Measurements from ENCODE around the gene CAMKMT. TPM values are rescaled to one million over a fixed set of nuclear protein-coding genes. Genes with fewer than 3 reads are reported as not detected.

Gene CAMKMT
- total RNA-seq, 4 donors from 2014 or later, result 2.6 to 9.5 (median 5.2) TPM

DNA sequence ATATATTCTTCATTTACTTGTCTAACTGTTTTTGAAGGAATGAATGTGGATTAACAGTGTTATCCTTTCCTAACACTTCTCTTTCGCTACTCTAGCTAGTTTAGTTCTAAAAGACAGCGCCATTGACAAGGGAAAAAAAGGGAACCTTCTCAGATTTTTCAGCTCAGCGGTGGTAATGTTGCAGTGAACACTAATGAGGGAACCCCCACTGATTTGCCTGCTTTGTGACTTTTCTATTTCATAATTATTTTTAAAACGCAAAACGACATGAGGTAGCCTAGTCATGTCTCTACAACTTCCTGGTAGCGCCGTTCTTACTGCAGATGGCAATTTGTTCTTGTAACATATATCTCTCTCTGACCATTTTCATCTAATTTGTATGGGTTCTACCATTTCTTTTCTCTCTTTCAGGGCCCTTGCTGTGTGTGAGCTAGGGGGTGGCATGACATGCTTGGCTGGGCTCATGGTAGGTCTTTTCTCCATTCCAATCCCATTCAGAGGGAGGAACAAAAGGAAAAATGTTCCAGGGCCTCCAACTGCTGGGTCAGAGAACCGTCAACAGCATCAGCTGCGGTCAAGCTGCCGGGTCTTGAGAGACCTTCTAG, 344.2 kb downstream of the CAMKMT start:
- ATAC-seq (no peak), DNase-seq (no peak)
- Histone ChIP-seq H3K4me3 (no peak overlapping the region), H3K36me3 (no peaks in the 10 kb centered on the region), H3K27me3 (no peaks in the 10 kb centered on the region), H3K27ac (no peak overlapping the region), H3K9me3 (no peaks in the 10 kb centered on the region), H3K4me1 (no peaks in the 10 kb centered on the region)
- intact Hi-C loops (cut with DNase I; ENCODE audit: low total_unique reads), result no loop called here
- TF ChIP-seq POLR2A (IDR thresholded peaks at IDR 0.05), result no peak
- no peak for TF ChIP-seq CTCF (IDR thresholded peaks at IDR 0.05 in 4 of 5, conservative IDR thresholded peaks at IDR 0.05 in 1 of 5)
- in situ Hi-C loops (cut with MboI; ENCODE audit: low sequenced_read_pairs in 4 of 4), result loop anchor here in 1 of 4 donors (25.0 kb wide), 1 partner anchor 219 kb away; no protein-coding TSS in a partner anchor

GRCh38 chr2:44706681-44707553, 345.2 kb downstream of the CAMKMT start:
- DNase-seq, result no peak
- no peak for TF ChIP-seq CTCF (IDR thresholded peaks at IDR 0.05 in 4 of 5, conservative IDR thresholded peaks at IDR 0.05 in 1 of 5)
- TF ChIP-seq POLR2A (IDR thresholded peaks at IDR 0.05), result no peak
- no peak overlapping the region for H3K27ac ChIP-seq
- no peaks in the 10 kb centered on the region for H3K36me3 ChIP-seq
- no peaks in the 10 kb centered on the region for H3K27me3 ChIP-seq
- no peak overlapping the region for H3K4me3 ChIP-seq
- no peaks in the 10 kb centered on the region for H3K4me1 ChIP-seq
- in situ Hi-C loops (cut with MboI; ENCODE audit: low sequenced_read_pairs in 4 of 4) (loop anchor here in 1 of 4 donors (25.0 kb wide), 1 partner anchor 220 kb away; no protein-coding TSS in a partner anchor), intact Hi-C loops (cut with DNase I; ENCODE audit: low total_unique reads) (no loop called here)
- no peak for ATAC-seq
- no peaks in the 10 kb centered on the region for H3K9me3 ChIP-seq

DNA sequence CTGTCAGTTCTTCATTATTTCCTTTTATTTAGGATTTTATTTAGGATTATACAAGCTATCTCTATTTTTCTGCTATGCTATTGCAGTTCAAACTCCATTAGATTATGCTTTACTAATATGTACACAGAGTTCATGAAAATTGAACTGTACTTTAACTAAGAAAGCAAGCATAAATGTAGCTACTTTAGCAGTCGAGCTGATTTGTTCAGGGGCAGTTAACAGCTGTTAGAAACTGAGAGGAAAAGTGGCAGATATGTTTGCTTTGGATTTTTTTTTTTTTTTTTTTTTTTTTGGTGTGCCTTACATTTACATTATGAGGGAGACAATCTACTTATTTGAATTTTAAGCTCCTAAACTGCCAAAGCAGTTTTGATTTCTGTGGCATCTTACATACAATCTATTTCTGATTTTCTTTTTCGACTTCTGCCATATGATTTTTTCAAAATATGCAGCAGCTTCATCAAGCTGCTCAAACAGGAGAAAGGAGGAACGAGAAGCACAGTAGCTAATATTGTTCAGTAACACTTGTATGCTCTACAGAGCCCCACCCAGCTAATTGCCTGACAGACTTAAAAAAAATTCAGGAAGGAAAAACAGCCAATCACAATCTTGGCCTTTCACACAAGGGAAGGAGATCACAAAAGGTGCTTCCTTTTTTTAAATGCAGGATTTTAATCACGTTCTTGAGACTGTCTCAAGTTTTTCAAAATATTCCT, 346.4 kb downstream of the CAMKMT start:
- in situ Hi-C loops (cut with MboI; ENCODE audit: low sequenced_read_pairs in 4 of 4) (loop anchor here in 1 of 4 donors (25.0 kb wide), 1 partner anchor 221 kb away; no protein-coding TSS in a partner anchor), intact Hi-C loops (cut with DNase I; ENCODE audit: low total_unique reads) (no loop called here)
- DNase-seq (no peak), ATAC-seq (no peak)
- no peaks in the 10 kb centered on the region for H3K9me3 ChIP-seq
- peak overlapping the region in 1 of 4 donors; percentile 10 for H3K4me3 ChIP-seq
- no peak overlapping the region for H3K27ac ChIP-seq
- H3K27me3 ChIP-seq, result no peaks in the 10 kb centered on the region
- no peak for TF ChIP-seq CTCF (IDR thresholded peaks at IDR 0.05 in 4 of 5, conservative IDR thresholded peaks at IDR 0.05 in 1 of 5)
- TF ChIP-seq POLR2A (IDR thresholded peaks at IDR 0.05), result no peak
- no peaks in the 10 kb centered on the region for H3K4me1 ChIP-seq
- H3K36me3 ChIP-seq, result no peaks in the 10 kb centered on the region

DNA sequence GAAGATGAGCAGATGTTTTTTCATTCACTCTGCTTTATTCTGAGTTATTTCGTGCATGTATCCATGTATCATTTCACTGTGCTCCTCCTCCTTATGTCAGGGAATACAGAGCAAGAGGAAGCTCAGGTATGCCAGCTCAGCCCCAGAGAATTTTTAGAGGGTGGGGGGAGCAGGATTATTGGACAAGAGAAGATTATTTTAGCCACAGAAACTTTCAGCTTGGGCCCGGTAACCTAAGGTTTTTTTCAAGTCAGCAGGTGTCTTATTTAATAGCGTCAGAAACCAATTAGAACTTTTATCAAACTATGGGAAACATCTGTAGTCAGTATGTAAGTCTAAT, 346.9 kb downstream of the CAMKMT start:
- in situ Hi-C loops (cut with MboI; ENCODE audit: low sequenced_read_pairs in 4 of 4) (loop anchor here in 1 of 4 donors (25.0 kb wide), 1 partner anchor 221 kb away; no protein-coding TSS in a partner anchor), intact Hi-C loops (cut with DNase I; ENCODE audit: low total_unique reads) (no loop called here)
- Histone ChIP-seq H3K4me1 (no peaks in the 10 kb centered on the region), H3K27me3 (no peaks in the 10 kb centered on the region), H3K27ac (no peak overlapping the region), H3K4me3 (peak overlapping the region in 1 of 4 donors; percentile 10), H3K9me3 (no peaks in the 10 kb centered on the region), H3K36me3 (no peaks in the 10 kb centered on the region)
- no peak for TF ChIP-seq CTCF (IDR thresholded peaks at IDR 0.05 in 4 of 5, conservative IDR thresholded peaks at IDR 0.05 in 1 of 5)
- no peak for TF ChIP-seq POLR2A (IDR thresholded peaks at IDR 0.05)
- DNase-seq, result no peak
- no peak for ATAC-seq

Measured in gastrocnemius medialis (tissue), 4 donors.